ENCODE measurements around the gene SLC17A5.

DNA sequence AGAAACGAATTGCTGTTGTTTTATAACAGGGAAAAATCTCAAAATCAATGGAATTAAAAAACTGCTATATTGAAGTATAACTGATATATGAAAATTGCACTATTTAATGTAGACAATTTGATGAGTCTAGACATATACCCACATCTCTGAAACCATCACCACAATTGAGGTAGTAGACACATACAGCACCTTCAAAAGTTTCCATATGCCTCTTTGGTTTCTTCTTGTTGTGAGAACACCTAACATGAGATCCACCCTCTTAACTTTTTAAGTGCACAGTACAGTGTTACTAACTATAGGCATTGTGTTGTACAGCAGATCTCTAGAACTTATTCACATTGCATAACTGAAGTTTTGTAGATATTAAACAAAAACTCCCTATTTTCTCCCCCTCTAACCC is 14.0 kb upstream of the SLC17A5 start:
- TF ChIP-seq, protein P1, sequence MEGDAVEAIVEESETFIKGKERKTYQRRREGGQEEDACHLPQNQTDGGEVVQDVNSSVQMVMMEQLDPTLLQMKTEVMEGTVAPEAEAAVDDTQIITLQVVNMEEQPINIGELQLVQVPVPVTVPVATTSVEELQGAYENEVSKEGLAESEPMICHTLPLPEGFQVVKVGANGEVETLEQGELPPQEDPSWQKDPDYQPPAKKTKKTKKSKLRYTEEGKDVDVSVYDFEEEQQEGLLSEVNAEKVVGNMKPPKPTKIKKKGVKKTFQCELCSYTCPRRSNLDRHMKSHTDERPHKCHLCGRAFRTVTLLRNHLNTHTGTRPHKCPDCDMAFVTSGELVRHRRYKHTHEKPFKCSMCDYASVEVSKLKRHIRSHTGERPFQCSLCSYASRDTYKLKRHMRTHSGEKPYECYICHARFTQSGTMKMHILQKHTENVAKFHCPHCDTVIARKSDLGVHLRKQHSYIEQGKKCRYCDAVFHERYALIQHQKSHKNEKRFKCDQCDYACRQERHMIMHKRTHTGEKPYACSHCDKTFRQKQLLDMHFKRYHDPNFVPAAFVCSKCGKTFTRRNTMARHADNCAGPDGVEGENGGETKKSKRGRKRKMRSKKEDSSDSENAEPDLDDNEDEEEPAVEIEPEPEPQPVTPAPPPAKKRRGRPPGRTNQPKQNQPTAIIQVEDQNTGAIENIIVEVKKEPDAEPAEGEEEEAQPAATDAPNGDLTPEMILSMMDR (IDR thresholded peaks at IDR 0.05; ENCODE audit: low read depth, low read length, missing input control): no peak
- no peak for TF ChIP-seq EGR1 (IDR thresholded peaks at IDR 0.05; ENCODE audit: low read depth in 2 of 2)
- TF ChIP-seq GABPA (IDR thresholded peaks at IDR 0.05 in 1 of 2, conservative IDR thresholded peaks at IDR 0.05 in 1 of 2): no peak
- TF ChIP-seq JUND (IDR thresholded peaks at IDR 0.05): no peak
- TF ChIP-seq, protein P2, sequence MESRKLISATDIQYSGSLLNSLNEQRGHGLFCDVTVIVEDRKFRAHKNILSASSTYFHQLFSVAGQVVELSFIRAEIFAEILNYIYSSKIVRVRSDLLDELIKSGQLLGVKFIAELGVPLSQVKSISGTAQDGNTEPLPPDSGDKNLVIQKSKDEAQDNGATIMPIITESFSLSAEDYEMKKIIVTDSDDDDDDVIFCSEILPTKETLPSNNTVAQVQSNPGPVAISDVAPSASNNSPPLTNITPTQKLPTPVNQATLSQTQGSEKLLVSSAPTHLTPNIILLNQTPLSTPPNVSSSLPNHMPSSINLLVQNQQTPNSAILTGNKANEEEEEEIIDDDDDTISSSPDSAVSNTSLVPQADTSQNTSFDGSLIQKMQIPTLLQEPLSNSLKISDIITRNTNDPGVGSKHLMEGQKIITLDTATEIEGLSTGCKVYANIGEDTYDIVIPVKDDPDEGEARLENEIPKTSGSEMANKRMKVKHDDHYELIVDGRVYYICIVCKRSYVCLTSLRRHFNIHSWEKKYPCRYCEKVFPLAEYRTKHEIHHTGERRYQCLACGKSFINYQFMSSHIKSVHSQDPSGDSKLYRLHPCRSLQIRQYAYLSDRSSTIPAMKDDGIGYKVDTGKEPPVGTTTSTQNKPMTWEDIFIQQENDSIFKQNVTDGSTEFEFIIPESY (IDR thresholded peaks at IDR 0.05): no peak
- TF ChIP-seq HNF4G (IDR thresholded peaks at IDR 0.05): no peak
- no peak for TF ChIP-seq SP1 (IDR thresholded peaks at IDR 0.05)
- TF ChIP-seq YY1 (IDR thresholded peaks at IDR 0.05): no peak
- no peak for TF ChIP-seq RAD21 (IDR thresholded peaks at IDR 0.05)
- TF ChIP-seq, protein P3, sequence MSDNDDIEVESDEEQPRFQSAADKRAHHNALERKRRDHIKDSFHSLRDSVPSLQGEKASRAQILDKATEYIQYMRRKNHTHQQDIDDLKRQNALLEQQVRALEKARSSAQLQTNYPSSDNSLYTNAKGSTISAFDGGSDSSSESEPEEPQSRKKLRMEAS (IDR thresholded peaks at IDR 0.05): no peak
- no peak for TF ChIP-seq TAF1 (conservative IDR thresholded peaks at IDR 0.05)
- TF ChIP-seq, protein P4, sequence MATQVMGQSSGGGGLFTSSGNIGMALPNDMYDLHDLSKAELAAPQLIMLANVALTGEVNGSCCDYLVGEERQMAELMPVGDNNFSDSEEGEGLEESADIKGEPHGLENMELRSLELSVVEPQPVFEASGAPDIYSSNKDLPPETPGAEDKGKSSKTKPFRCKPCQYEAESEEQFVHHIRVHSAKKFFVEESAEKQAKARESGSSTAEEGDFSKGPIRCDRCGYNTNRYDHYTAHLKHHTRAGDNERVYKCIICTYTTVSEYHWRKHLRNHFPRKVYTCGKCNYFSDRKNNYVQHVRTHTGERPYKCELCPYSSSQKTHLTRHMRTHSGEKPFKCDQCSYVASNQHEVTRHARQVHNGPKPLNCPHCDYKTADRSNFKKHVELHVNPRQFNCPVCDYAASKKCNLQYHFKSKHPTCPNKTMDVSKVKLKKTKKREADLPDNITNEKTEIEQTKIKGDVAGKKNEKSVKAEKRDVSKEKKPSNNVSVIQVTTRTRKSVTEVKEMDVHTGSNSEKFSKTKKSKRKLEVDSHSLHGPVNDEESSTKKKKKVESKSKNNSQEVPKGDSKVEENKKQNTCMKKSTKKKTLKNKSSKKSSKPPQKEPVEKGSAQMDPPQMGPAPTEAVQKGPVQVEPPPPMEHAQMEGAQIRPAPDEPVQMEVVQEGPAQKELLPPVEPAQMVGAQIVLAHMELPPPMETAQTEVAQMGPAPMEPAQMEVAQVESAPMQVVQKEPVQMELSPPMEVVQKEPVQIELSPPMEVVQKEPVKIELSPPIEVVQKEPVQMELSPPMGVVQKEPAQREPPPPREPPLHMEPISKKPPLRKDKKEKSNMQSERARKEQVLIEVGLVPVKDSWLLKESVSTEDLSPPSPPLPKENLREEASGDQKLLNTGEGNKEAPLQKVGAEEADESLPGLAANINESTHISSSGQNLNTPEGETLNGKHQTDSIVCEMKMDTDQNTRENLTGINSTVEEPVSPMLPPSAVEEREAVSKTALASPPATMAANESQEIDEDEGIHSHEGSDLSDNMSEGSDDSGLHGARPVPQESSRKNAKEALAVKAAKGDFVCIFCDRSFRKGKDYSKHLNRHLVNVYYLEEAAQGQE (IDR thresholded peaks at IDR 0.05): no peak
- no peak for TF ChIP-seq FOXA1 (IDR thresholded peaks at IDR 0.05)
- TF ChIP-seq HNF4A (conservative IDR thresholded peaks at IDR 0.05): no peak
